ENCODE results near the gene MICALL2.

The MICALL2 gene

DNA sequence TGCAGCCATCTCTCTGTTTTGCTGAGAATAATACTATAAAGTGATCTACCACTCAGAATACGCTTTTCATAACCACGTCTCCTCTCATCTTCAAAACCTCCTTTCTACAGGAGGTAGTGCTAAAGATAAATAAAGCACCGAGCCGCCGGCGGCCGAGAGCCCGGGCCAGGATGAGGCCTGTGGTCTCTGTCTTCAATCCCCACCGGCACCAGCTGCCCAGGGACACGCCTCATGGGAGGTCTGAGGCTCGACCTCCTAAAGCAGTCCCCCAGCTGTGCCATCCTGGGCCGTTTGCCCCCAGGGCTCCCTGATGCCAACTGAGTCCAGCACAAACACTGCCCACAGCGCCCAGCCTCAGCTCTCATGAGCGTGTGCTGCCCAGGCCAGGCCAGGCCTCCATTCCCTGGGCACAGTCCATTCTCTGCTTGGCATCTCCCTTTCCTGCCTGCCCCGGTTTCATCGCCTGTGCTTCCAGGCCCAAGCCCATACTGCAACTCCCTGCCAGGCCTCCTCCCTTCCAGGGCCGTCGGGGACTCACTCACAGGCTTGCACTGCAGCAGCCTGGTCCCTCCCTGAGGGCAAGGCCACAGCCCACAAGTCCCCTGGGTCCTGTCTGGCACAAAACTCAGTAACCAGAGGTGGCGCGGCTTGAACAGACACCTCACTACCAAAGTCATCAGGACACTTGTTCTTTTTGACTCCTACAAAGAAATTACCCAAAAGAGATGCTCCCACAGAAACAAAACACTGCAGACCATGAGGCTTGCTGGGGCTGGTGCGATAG is 42.4 kb upstream of the MICALL2 start:
- Histone ChIP-seq H2AFZ (ENCODE audit: low read depth, low read length, severe bottlenecking) (no peak overlapping the region), H3K4me2 (ENCODE audit: low read depth, low read length, poor library complexity, severe bottlenecking) (no peak overlapping the region), H3K27ac (ENCODE audit: low read depth, low read length) (no peak overlapping the region), H3F3A (ENCODE audit: insufficient read depth) (no peaks in the 10 kb centered on the region), H3K9me3 (ENCODE audit: insufficient read depth, low read length) (no peaks in the 10 kb centered on the region), H3K27me3 (ENCODE audit: low read length) (no peaks in the 10 kb centered on the region), H4K20me1 (ENCODE audit: low read depth, low read length) (no peaks in the 10 kb centered on the region), H3K9me2 (replicated peaks; ENCODE audit: insufficient read depth, low read length) (no peaks in the 10 kb centered on the region), H3K36me3 (ENCODE audit: low read length) (no peaks in the 10 kb centered on the region), H3K4me3 (ENCODE audit: insufficient read depth, low read length, poor library complexity, severe bottlenecking) (no peak overlapping the region), H3K9ac (ENCODE audit: low read length) (no peak overlapping the region), H3K79me2 (ENCODE audit: insufficient read depth, low read length) (peaks cover 30% of the 10 kb centered on the region)
- TF ChIP-seq, protein P1, sequence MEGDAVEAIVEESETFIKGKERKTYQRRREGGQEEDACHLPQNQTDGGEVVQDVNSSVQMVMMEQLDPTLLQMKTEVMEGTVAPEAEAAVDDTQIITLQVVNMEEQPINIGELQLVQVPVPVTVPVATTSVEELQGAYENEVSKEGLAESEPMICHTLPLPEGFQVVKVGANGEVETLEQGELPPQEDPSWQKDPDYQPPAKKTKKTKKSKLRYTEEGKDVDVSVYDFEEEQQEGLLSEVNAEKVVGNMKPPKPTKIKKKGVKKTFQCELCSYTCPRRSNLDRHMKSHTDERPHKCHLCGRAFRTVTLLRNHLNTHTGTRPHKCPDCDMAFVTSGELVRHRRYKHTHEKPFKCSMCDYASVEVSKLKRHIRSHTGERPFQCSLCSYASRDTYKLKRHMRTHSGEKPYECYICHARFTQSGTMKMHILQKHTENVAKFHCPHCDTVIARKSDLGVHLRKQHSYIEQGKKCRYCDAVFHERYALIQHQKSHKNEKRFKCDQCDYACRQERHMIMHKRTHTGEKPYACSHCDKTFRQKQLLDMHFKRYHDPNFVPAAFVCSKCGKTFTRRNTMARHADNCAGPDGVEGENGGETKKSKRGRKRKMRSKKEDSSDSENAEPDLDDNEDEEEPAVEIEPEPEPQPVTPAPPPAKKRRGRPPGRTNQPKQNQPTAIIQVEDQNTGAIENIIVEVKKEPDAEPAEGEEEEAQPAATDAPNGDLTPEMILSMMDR (IDR thresholded peaks at IDR 0.05; ENCODE audit: insufficient read depth, low read length, poor library complexity, severe bottlenecking): no peak
- TF ChIP-seq EZH2phosphoT487 (conservative IDR thresholded peaks at IDR 0.05; ENCODE audit: low read length): no peak

DNA sequence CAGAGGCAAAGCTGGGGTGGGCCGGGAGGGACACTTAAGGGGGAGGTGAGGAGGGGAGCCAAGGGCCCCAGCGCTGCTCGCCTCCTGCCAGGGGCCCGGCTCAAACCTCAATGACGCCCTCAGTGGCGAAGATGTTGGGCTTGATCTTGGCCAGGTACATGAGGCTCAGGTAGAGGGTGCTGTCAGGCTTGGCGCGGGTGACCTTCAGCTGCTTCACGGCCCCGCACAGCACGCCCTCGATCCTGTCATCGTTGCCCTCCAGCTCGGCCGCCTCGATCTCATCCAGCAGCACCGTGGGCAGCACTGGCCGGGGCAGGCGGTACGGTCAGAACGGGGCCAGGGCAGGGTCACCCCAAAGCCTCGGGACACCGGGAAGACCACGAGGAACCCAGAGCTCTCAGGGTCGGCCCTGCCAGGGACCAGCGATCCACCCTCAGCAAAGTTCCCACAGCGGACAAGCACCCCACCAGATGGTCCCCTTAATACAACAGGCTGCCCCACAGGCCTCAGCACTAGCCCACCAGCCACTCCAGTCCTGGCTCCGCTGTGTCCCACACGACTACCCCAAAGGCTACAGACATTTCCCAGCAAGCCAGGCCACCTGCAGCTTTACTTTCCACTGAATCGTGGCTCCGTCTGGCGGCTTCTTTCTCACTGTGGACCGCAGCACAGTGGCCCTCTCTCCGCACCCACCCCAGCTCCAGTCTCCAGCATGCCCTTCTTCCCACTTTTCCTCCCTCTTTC is 41.0 kb upstream of the MICALL2 start:
- Histone ChIP-seq H3K4me3 (ENCODE audit: insufficient read depth, low read length, poor library complexity, severe bottlenecking) (no peak overlapping the region), H3F3A (ENCODE audit: insufficient read depth) (no peaks in the 10 kb centered on the region), H3K4me2 (ENCODE audit: low read depth, low read length, poor library complexity, severe bottlenecking) (no peak overlapping the region), H3K9me3 (ENCODE audit: insufficient read depth, low read length) (no peaks in the 10 kb centered on the region), H3K27ac (ENCODE audit: low read depth, low read length) (no peak overlapping the region), H3K79me2 (ENCODE audit: insufficient read depth, low read length) (peaks cover 30% of the 10 kb centered on the region), H2AFZ (ENCODE audit: low read depth, low read length, severe bottlenecking) (no peak overlapping the region), H4K20me1 (ENCODE audit: low read depth, low read length) (no peaks in the 10 kb centered on the region), H3K36me3 (ENCODE audit: low read length) (no peaks in the 10 kb centered on the region), H3K27me3 (ENCODE audit: low read length) (no peaks in the 10 kb centered on the region), H3K9ac (ENCODE audit: low read length) (no peak overlapping the region), H3K9me2 (replicated peaks; ENCODE audit: insufficient read depth, low read length) (no peaks in the 10 kb centered on the region)
- TF ChIP-seq, protein P1 (IDR thresholded peaks at IDR 0.05; ENCODE audit: insufficient read depth, low read length, poor library complexity, severe bottlenecking): no peak
- no peak for TF ChIP-seq EZH2phosphoT487 (conservative IDR thresholded peaks at IDR 0.05; ENCODE audit: low read length)

DNA sequence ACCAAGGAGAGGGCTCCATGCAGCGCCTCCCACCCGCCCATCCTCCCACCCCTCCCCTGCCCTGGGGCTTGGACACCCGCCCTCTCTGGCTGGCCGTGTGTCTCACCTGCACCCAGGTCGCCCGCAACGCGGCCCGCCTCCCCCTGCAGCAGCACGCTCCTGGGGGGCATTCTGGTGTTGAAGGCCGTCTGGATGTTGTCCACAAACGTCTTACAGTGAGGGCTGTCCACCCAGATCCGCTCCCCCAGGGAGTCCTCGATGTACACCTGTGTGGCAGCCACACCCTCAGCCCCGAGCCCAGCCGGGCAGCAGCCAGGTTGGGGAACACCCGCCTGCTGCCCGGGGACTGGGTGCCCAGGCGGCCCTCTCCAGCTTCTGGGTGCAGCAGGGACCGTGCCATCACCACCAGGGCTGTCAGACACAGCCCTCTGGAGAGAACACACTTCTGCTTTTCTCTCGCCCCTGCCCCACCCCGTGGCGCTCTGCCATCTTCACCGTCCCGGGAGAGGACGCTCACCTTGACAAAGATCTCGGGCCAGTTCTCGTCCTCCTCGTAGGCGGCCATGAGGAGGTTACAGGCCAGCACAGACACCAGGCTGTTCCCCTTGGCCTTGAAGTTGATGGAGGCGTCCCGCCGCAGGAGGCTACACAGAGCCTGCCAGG is 40.2 kb upstream of the MICALL2 start:
- Histone ChIP-seq H3K27me3 (ENCODE audit: low read length) (no peaks in the 10 kb centered on the region), H4K20me1 (ENCODE audit: low read depth, low read length) (no peaks in the 10 kb centered on the region), H3K9me2 (replicated peaks; ENCODE audit: insufficient read depth, low read length) (no peaks in the 10 kb centered on the region), H3K27ac (ENCODE audit: low read depth, low read length) (no peak overlapping the region), H3K4me2 (ENCODE audit: low read depth, low read length, poor library complexity, severe bottlenecking) (no peak overlapping the region), H3K36me3 (ENCODE audit: low read length) (no peaks in the 10 kb centered on the region), H3K79me2 (ENCODE audit: insufficient read depth, low read length) (peaks cover 30% of the 10 kb centered on the region), H3K9me3 (ENCODE audit: insufficient read depth, low read length) (no peaks in the 10 kb centered on the region), H3K9ac (ENCODE audit: low read length) (no peak overlapping the region), H3K4me3 (ENCODE audit: insufficient read depth, low read length, poor library complexity, severe bottlenecking) (no peak overlapping the region), H3F3A (ENCODE audit: insufficient read depth) (no peaks in the 10 kb centered on the region), H2AFZ (ENCODE audit: low read depth, low read length, severe bottlenecking) (no peak overlapping the region)
- TF ChIP-seq, protein P1 (IDR thresholded peaks at IDR 0.05; ENCODE audit: insufficient read depth, low read length, poor library complexity, severe bottlenecking): no peak
- no peak for TF ChIP-seq EZH2phosphoT487 (conservative IDR thresholded peaks at IDR 0.05; ENCODE audit: low read length)
